Occipital lobe (tissue), 2 donors: ENCODE measurements around the gene POLR2J2. TPM values are rescaled to one million over a fixed set of nuclear protein-coding genes. Genes with fewer than 3 reads are reported as not detected.
"Not testable (repeated sequence)": the region's sequence is repeated elsewhere in the genome, so short reads cannot be mapped to it uniquely, and the experiment has no call there.

Experiments used
- DNase-seq: peaks from one replicate; lab custom pipeline; 2025; lab: John Stamatoyannopoulos, UW
- total RNA-seq: library from RNA; depleted of rRNA; stranded (reverse); fragments of >200 nt; gene quantifications from one replicate; pipeline ENCODE4 v1.2.3, GENCODE V29; 2014

POLR2J2 gene
- 3.1 TPM for total RNA-seq

- not testable (repeated sequence) for DNase-seq
Observed at GRCh38 chr7:102671166-102671955, at the start of gene POLR2J2. TSS of gene POLR2J2 (minus strand) at chr7:102671663. CDS start at chr7:102671601, 62 bp downstream.

- not testable (repeated sequence) for DNase-seq
Observed at GRCh38 chr7:102718491-102718890, 47.0 kb upstream of the POLR2J2 start.

GRCh38 chr7:102715718-102716117 lies 44.3 kb upstream of the POLR2J2 start:
- not testable (repeated sequence) for DNase-seq

GRCh38 chr7:102714774-102715522 lies 43.5 kb upstream of the POLR2J2 start:
- not testable (repeated sequence) for DNase-seq

- DNase-seq: not testable (repeated sequence)
Observed at GRCh38 chr7:102713691-102714080, 42.2 kb upstream of the POLR2J2 start.

GRCh38 chr7:102713011-102713690 lies 41.7 kb upstream of the POLR2J2 start:
- not testable (repeated sequence) for DNase-seq

- not testable (repeated sequence) for DNase-seq
Observed at GRCh38 chr7:102698962-102699750, 27.7 kb upstream of the POLR2J2 start.

GRCh38 chr7:102697642-102698512 lies 26.4 kb upstream of the POLR2J2 start:
- DNase-seq: not testable (repeated sequence)

- DNase-seq: not testable (repeated sequence)
Observed at GRCh38 chr7:102696009-102696408, 24.5 kb upstream of the POLR2J2 start.

- not testable (repeated sequence) for DNase-seq
Observed at GRCh38 chr7:102695033-102695552, 23.6 kb upstream of the POLR2J2 start.

- not testable (repeated sequence) for DNase-seq
Observed at GRCh38 chr7:102694008-102694407, 22.5 kb upstream of the POLR2J2 start.

GRCh38 chr7:102690602-102691001 lies 19.1 kb upstream of the POLR2J2 start:
- not testable (repeated sequence) for DNase-seq

- not testable (repeated sequence) for DNase-seq
Observed at GRCh38 chr7:102689436-102690282, 18.2 kb upstream of the POLR2J2 start.

- not testable (repeated sequence) for DNase-seq
Observed at GRCh38 chr7:102688299-102689036, 17.0 kb upstream of the POLR2J2 start.

GRCh38 chr7:102682560-102682959 lies 11.1 kb upstream of the POLR2J2 start:
- not testable (repeated sequence) for DNase-seq

- DNase-seq: not testable (repeated sequence)
Observed at GRCh38 chr7:102680780-102681179, 9.3 kb upstream of the POLR2J2 start.

GRCh38 chr7:102675545-102675944 lies 4.1 kb upstream of the POLR2J2 start:
- not testable (repeated sequence) for DNase-seq
